Measurements from ENCODE around the gene WDTC1.

The WDTC1 gene

DNA sequence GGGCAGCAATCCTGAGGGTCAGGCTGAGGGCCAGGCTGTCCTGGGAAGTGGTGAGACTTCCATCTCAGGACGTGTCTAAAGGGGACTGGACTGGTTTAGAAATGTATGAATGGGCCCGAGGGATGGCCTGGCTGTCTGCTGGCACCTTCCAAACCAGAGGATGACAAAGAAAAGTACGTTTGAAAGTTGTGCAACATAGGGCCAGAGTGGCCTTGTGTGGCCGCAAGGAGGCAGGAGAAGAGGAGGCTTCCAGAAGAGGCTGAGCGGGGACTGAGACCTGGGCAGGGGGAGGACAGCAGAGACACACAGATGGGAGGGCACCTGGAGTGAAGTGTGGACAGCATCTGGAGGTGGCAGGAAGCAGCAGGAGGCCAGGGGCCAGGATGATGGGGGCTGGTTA lies 104.8 kb downstream of the WDTC1 start:
- DNase-seq: no peak

DNA sequence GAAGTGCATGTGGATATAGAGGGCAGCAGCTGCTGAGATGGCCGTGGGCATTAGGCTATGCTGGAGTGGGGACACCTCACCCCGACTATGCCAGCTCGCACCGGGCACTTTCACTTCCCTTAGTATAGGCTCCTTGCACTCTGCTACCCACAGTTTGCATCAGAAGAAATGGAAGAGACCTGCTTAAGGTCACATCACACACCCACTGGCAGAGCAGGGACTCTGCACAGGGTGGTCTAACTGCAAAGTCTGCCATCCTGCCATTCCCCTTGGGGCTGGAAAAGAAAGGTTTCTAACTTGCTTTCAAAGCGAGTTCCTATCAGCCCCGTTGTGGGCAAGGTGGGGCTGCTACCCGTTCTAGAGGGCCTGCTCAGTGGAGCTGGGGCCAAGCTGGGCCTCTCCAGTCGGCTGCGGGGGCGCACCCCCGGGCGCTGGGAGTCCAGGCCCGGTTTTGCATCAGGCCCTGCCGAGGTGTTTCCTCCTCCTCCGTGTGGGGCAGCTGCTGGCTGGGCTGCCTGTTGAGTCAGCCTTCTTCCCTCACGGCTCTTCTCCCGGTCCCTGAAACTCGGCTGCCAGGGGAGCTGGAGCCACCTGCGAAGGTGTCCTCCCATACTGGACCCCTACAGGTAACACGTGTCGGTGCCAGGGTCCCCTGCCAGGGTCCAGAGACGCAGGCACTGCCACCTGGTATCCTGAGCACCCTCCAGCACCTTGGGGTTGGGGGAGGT lies 107.3 kb downstream of the WDTC1 start, which contains the start of gene SYTL1:
SYTL1 (plus strand) TSS at position 498 of the 728 bp plus-strand sequence. CDS start 3,313 bp downstream, outside the sequence.
- DNase-seq: peak; percentile 1

DNA sequence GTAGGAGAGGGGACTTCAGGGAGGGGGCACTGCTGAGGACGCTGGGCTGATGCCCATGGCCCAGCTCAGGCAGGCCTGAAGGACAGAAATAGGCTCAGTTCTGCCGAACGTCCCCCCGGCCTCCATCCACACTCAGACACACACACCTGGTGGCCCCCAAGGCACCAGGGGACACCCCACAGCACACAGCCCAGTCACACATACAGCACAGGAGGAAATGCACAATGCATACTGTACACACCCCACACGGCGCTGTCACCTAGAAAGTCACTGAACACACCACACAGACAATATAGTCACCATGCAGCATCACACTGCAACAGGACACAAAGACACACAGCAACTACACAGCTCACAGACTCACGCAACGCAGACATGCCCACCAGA lies 108.0 kb downstream of the WDTC1 start:
- DNase-seq: no peak

DNA sequence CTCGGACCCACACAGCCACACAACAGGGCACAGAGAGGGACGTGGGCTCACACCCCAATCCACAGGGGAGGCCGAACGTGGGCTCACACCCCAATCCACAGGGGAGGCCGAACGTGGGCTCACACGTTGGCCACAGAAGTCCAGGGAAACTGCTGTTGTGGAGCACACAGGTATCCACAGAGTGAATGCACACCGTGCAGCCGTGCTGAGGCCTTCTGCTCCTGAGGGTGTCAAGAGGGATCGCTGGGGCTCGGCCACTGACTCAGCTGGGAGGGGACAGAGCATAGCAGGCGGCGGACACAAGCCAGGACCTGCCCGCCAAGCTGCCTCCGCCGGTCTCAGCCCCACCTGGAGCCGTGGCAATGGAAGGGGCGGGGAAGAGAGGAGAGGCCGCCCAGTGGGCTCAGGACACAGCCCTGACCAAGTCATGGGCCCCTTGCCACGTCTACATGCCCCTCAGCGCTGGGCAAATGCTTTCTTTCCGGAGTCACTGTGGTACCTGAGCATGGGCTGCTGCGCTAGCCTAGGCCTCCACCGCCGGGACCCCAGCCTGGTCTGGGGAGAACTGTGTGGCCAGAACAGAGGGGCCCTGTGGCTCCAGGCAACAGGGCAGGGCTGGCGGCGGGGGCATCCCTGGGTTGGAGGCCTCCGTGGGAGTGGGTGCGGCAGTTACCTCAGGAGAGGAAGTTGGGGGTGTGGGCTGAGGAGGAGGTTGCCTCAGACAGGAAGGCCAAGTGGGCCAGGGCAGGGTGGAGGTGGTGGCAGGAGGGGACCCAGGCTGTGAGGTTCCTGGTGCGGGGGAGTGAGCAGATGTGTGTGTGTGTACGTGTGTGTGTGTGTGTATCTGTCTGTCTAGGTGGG lies 108.6 kb downstream of the WDTC1 start:
- no peak for DNase-seq

DNA sequence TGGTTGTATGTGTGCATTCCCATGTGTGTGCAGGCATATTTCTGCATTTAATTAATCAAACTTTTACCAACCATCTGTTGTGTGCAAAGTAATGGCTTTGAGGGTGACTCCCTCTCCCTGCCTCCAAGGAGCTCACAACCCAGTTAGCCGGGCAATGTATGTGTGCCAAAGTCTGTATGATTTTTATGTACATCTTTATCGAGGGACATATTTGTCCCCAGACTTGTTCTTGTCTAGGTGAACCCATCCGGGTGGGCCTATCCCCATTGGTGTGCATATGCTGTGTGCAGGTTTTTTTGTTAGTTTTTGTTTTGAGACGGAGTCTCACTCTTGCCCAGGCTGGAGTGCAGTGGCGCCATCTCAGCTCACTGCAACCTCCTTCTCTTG lies 109.2 kb downstream of the WDTC1 start:
- DNase-seq: no peak

DNA sequence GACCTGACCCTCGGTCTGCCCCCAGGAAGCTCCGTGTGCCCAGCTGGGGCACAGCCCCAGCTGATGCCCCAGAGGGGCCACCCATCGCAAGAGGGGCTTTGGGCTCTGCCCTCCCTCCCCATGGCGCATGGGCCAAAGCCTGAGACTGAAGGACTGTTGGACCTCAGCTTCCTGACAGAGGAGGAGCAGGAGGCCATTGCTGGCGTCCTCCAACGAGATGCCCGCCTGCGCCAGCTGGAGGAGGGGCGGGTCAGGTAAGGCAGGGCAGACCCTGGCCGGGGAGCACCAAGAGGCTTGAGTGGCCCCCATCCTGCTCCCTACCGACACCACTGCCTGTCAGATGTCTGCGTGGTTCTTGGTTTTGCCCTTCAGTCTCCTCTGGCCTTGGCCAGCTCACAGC lies 110.8 kb downstream of the WDTC1 start:
- no peak for DNase-seq

DNA sequence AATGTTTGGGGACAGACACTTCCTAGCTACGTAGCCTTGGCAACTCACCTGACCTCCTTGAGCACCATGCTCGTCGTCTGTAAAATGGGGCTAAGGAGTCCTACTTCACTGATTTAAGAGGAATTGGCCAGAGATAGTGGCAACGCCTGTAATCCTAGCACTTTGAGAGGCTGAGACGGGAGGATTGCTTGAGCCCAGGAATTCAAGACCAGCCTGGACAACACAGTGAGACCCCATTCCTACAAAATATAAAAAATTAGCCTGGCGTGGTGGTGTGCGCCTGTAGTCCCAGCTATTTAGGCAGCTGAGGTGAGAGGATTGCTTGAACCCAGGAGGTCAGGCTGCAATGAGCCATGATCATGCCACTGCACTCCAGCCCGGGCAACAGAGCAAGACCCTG lies 111.9 kb downstream of the WDTC1 start:
- DNase-seq: no peak

DNA sequence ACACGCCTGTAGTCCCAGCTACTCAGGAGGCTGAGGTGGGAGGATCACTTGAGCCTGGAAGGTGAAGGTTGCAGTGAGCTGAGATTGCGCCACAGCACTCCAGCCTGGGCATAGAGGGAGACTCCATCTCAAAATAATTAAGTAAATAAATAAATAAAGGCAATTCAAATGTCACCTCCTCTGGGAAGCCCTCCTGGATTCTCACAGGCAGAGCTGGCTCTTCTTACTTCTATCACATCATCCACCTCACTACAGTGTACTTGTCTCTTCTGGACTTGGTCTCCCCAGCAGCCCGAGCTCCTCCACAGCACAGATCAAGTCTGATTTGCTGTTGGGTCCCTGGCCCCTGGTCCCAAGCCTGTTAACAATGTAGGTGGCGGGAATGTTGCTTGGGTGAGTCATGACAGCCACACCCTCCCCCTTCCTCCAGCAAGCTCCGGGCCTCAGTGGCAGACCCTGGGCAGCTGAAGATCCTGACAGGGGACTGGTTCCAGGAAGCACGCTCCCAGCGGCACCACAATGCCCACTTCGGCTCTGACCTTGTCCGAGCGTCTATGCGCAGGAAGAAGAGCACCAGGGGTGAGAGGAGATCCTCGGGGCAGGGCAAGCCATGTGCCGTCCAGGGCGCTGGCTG lies 112.7 kb downstream of the WDTC1 start:
- DNase-seq: no peak

DNA sequence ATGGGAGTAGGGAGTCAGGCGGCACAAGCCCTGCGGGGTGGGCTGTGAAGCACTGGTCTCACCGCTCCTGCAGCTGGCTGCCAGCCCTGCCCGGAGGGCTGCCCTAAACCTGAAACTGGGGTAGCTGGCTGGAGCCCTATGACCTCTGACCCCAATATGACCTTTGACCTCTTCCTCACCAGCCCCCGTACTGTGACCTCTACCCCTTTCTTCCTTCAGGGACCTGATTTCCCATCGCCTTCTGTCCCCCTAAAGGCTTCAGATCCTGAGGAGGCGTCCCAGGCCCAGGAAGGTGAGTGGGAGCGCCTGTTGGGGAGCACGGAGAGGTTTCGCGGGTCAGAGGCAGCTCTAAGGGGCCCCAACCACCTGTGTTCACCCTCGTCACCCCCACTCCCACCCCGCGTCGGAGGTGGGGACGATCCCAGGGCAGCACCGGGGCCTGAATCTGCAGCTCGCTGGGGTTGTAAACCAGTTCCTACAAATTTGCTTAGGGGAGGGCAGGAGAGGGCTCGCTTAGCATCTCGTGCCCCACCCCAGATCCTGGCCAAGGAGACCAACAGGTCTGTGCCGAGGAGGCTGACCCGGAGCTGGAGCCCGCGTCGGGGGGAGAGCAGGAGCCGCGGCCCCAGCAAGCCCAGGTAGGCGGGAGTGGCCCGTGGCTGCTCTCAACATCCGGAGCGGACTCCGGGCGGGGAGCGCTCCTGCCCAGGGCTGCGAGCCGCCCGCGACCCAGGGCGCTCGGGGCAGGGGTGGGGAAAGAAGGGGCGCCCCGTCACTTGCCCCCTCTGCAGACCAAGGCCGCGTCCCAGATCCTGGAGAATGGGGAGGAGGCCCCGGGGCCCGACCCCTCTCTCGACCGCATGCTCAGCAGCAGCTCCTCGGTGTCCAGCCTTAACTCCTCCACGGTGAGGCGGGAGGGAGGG lies 114.7 kb downstream of the WDTC1 start:
- DNase-seq: peak; percentile 25

DNA sequence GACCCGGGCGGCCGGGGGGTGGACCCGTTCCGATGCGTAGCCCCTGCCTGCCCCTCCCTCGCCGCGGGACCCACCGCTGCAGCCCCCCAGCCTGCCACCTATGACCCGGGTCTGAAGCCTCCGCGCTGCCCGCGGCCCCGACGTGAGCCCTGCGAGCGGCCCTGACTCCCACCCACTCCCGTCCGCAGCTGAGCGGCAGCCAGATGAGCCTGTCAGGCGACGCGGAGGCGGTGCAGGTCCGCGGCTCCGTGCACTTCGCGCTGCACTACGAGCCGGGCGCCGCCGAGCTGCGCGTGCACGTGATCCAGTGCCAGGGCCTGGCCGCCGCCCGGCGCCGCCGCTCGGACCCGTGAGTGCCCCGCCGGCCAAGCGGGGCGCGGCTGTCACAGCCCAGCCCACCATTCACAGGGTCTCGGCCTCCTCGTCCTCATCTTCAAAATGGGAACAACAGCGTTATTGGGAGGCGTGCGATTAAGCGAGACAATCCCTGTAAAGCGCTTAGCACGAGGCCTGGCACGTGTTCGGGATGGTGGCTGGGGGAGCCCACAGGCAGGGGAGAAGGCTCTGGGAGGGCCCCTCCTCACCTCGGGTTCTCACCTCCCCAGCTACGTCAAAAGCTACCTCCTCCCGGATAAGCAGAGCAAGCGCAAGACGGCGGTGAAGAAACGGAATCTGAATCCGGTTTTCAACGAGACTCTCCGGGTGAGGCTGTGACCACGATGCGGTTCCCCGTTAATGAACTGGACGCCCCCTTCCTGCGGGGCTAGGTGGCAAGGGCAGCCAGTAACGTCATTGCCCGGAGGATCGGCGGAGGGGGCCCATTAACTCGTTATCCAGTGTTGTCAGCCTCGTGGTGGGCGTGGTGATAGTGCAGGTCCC lies 115.6 kb downstream of the WDTC1 start:
- peak; percentile 59 for DNase-seq

DNA sequence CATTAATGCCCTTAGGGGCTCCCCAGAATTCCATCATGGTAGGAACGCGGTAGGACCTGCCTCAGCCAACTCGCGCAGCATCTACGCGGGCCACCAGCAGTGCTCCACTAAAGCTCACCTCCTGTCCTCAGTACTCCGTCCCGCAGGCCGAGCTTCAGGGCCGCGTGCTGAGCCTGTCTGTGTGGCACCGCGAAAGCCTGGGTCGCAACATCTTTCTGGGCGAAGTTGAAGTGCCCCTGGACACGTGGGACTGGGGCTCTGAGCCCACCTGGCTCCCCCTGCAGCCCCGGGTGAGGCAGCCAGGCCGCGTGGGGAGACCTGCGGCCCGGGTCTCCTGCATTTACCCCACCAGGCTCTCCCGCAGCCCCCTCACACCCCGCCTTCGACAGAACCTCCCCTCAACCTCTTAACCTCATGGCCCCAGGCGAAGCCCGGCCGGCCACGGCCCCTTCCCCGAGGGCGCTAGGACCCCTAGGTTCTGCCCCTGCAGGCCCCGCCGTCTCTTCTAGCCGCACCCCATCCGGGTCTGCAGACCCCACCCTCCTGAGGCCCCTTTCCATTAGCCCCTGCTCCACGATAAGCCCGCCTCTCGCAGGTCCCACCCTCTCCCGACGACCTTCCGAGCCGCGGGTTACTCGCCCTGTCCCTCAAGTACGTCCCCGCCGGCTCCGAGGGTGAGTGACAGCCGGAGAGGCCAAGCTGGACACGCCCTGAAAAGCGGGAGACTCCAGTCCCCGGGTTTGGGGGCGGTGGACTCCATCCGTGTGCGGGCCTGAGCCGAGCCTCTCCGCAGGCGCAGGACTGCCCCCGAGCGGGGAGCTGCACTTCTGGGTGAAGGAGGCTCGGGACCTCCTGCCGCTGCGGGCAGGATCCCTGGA lies 116.5 kb downstream of the WDTC1 start:
- no peak for DNase-seq

DNA sequence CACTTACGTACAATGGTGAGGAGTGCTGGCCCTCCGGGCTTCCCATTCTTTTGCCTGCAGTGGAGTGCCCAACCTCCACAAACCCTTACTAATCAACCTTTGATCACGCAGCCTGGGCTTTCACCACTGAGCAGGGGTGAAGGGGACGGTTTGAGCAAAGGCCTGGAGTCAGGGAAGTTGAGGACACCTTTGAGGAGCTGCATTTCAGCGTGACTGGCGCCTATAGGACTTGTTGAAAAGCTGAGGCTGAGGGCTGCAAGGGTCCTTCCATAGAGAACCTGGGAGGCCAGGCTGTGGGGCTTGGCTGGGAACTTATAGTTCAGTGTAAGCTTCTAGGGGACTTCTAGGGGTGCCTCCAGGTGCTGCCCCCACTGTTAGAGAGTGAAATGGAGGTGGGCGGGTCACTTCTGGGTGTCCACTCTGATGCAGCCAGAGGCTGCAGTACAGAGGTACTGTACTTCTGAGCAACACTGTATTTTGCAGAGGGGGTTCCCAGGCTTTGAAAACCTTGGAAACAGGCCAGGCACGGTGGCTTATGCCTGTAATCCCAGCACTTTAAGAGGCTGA lies 117.2 kb downstream of the WDTC1 start:
- DNase-seq: no peak

DNA sequence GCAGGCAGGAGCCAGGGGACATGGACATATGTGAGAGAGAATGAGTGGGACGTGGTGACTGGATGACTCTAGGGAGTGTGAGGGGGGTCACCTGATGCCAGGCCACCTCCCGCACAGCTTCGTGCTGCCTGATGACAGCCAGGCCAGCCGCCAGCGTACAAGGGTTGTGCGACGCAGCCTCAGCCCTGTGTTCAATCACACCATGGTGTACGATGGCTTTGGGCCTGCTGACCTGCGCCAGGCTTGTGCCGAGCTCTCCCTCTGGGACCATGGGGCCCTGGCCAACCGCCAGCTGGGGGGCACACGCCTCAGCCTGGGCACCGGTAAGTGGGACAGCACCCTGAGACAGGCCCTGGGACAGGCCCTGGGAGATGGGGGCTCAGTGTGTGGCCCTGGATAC lies 118.7 kb downstream of the WDTC1 start:
- DNase-seq: no peak

DNA sequence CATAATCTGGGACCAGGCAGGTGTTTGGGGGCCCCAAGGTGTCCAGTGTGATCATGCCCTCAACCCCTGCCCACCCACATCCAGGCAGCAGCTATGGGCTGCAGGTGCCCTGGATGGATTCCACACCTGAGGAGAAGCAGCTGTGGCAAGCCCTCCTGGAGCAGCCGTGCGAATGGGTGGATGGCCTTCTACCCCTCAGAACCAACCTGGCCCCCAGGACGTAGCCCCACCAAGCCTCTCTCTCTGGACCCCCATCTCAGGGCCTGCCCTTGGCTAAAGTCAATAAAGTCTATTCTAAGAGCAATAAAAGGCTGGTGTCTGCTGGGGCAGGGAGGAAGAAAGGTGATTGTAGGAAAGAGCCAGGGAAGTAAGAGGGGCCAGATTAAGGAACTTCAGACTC lies 119.2 kb downstream of the WDTC1 start:
- DNase-seq: no peak

DNA sequence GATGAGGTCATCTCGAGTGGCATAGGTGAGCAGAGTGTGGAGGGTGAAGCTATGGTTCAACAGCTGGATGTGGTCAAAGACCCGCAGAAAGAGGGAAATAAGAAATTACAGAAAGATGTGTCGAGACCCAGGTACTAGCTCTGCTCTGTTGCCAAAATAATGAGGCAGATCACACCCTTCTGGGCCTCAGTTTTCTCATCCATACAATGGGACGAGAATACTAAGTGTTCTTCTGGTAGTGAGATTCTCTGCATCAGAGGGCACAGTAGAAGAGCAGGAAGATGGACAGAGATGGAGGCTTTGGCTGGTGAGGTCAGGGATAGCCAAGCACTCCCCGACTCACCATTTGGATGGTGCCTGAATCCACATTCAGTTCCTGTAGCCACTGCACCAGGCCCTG lies 121.3 kb downstream of the WDTC1 start:
- no peak for DNase-seq

DNA sequence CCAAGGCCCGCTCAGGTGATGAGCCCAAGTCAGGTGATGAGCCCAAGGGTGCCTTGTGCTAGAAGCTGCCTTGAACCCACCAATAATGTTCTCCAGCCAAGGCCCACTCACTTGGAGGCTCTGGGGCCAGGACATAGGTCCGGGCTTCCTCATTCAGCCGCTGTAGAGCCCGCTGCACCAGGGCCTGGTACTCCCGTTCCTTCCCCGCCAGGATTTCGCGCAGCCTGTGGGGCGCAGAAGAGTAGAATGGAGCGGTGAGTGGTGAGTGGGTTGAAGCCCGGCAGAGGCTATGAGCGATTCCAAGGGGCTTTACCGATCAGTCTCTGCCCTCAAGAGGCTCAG lies 121.8 kb downstream of the WDTC1 start:
- no peak for DNase-seq

DNA sequence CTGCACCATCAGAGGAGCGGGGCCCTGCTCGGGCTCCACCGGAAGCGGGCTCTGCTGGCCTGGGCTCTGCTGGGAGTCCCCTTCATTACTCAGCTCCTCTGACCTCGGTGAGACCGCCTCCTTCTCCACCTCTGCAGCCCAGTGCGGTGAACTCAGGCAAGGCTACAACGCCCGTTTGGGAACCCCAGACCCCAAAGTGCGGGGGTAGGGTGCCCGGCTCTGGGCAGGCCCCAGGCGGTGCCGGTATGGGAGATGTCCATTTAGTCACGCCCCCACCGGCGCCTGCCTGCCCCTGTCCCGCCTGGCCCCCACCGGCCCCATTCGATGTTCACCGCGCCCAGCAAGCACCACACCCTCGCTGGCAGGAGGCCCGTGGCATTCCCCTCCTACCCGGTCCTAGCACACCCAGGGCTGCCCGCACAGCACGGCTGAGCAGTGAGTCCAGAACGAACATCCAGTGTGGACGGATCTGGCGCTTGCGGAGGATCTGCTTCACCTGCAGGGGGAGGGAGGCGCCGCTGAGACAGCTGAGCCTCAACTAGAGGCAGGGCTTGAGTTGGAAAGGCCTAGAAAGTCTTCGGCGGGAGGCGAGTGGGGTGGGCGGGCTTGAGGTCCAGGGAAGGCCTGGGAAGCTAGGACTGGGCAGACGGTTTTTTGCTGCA lies 122.3 kb downstream of the WDTC1 start:
- no peak for DNase-seq

DNA sequence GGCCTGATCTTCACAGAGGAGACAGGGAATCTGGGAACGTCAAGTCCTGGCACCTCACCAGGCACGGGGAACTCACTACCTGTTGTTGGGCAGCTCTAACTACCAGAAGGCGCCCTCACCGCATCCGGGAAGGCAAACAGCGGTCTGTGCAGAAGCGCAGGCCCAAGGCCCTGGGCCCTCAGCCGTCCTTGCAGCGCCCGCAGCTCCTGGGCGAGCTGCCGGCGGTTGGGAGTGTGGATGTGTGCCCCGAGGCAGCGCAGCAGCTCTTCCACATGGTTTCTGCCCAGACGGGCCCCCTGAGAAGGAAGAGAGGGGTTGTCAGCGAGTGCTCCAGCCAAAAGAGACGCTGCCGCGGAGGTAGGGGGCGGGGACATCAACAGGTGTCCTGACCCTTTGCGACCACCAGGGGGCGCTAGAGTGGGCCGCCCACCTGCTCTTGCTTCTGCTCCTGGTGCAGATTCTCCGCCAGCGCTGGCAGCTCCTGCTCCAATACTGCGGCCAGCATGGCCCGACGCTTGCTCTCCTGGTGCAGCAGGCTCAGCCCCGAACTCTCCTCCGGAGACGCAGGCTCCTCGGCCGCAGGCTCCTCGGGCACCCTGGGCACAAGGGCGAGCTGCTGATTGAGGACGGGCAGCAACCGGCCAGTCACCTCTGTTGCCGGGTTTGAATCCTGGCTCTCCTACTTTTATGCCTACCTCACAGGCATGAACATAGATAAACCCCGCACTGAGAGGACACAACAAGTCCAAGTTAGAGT lies 123.0 kb downstream of the WDTC1 start:
- DNase-seq: no peak

Measured in NCI-H774 (cell line).